CD8-positive, alpha-beta memory T cell (primary cell): ENCODE data around the gene IL36B. TPM values are rescaled to one million over a fixed set of nuclear protein-coding genes. Genes with fewer than 3 reads are reported as not detected.

ENCODE experiments used
- CTCF ChIA-PET: fragments of 350-600 bp; sonication (Branson Sonifier 250); formaldehyde crosslinking; loops from one replicate; lab custom pipeline; 2021; ENCODE audit warnings: antibody characterized with exemption; lab: Charles Lee
- POLR2A ChIA-PET: fragments of 350-600 bp; sonication (Branson Sonifier 250); formaldehyde crosslinking; loops from one replicate; lab custom pipeline; 2021; ENCODE audit warnings: antibody characterized with exemption; lab: Charles Lee
- DNase-seq, 5 donors: peaks; one replicate each; pipeline versions ENCODE4 v3.0.0 to v3.0.0-alpha.2; 2020 to 2022; ENCODE audit warnings: mixed read lengths in 1 of 5
- H3K27ac ChIP-seq: one replicate; pipeline ENCODE4 v1.7.0; 2013; ENCODE audit warnings: low read depth, mild to moderate bottlenecking, low read length, moderate library complexity
- H3K27me3 ChIP-seq: 2 replicates; pipeline ENCODE4 v1.7.0; 2013; ENCODE audit warnings: low read length, mild to moderate bottlenecking; ENCODE audit not compliant: insufficient read depth, poor library complexity, severe bottlenecking
- H3K36me3 ChIP-seq: 2 replicates; pipeline ENCODE4 v1.7.0; 2013; ENCODE audit warnings: mild to moderate bottlenecking, low read length, moderate library complexity; ENCODE audit not compliant: insufficient read depth
- H3K4me1 ChIP-seq: 2 replicates; pipeline ENCODE4 v1.7.0; 2013; ENCODE audit warnings: mild to moderate bottlenecking, low read length, moderate library complexity; ENCODE audit not compliant: insufficient read depth
- H3K4me3 ChIP-seq: 2 replicates; pipeline ENCODE4 v1.7.0; 2013; ENCODE audit warnings: mild to moderate bottlenecking, low read length
- H3K9me3 ChIP-seq: 2 replicates; pipeline ENCODE4 v1.7.0; 2013; ENCODE audit warnings: mild to moderate bottlenecking, low read length
- H3K27ac Mint-ChIP-seq, 8 donors: one replicate each; pipeline ENCODE4 v1.8.0; 2020 to 2021; ENCODE audit warnings: mixed read lengths in 8 of 8, mild to moderate bottlenecking in 6 of 8, inconsistent platforms in 3 of 8, moderate library complexity in 3 of 8
- H3K27me3 Mint-ChIP-seq, 2 donors: one replicate each; pipeline ENCODE4 v1.8.0; 2020 to 2021; ENCODE audit warnings: mixed read lengths in 2 of 2, mild to moderate bottlenecking in 1 of 2, moderate library complexity in 1 of 2
- H3K36me3 Mint-ChIP-seq, 3 donors: one replicate each; pipeline ENCODE4 v1.8.0; 2020 to 2021; ENCODE audit warnings: mixed read lengths in 3 of 3, inconsistent platforms in 1 of 3, mild to moderate bottlenecking in 1 of 3
- H3K4me1 Mint-ChIP-seq, 3 donors: one replicate each; pipeline ENCODE4 v1.8.0; 2020 to 2021; ENCODE audit warnings: mixed read lengths in 3 of 3, inconsistent platforms in 1 of 3, mild to moderate bottlenecking in 1 of 3
- H3K4me3 Mint-ChIP-seq, 7 donors: one replicate each; pipeline ENCODE4 v1.8.0; 2020 to 2021; ENCODE audit warnings: mixed read lengths in 7 of 7, mild to moderate bottlenecking in 6 of 7, moderate library complexity in 4 of 7, inconsistent platforms in 2 of 7
- H3K9me3 Mint-ChIP-seq, 5 donors: one replicate each; pipeline ENCODE4 v1.8.0; 2020 to 2022; ENCODE audit warnings: mixed read lengths in 5 of 5, mild to moderate bottlenecking in 3 of 5, moderate library complexity in 2 of 5, inconsistent platforms in 1 of 5
- polyA plus RNA-seq: library from polyadenylated mRNA; unstranded; fragments of 300-500 nt; fragmentation: Illumina TruSeq; gene quantifications from one replicate; pipeline ENCODE4 v1.2.3, GENCODE V29; 2021
- total RNA-seq, 2 experiments: library from RNA; stranded (reverse); gene quantifications; one replicate each; pipeline ENCODE4 v1.2.3, GENCODE V29; 2021

Gene IL36B
- total and polyA plus RNA-seq, 3 experiments from 2014 or later = not detected

DNA sequence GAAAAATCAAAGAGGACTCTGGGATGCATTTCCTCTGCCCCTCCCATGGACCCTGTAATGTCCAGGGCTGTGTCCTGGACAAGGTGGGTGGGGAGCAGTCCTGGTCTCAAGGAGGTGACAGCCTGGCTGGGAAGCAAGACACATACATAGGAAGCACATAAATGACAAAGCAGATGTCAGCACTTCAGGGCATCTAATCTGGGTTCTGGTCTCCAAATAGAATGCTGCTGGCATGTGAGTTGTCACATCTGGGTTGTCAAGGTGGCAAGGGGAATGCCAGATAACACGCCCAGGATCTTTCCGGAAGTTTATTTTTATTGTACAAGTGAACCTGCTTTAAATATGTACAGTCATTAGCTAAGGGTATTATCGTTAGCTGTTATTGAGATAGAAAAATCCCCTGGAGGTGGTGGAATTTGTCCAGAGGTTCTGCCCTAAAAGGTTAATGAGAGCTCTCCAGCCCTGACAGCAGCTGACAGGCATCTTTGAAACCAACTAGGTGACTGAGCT is 20.7 kb upstream of the IL36B start:
- no peak overlapping the region for H3K27ac ChIP-seq
- Mint-ChIP-seq H3K27ac (peak overlapping the region in 1 of 8 donors; percentile 47), H3K4me1 (peaks cover 4 to 9% (median 9%) of the 10 kb centered on the region in 3 donors), H3K27me3 (peaks cover 0 to 7% of the 10 kb centered on the region in 2 donors), H3K36me3 (no peaks in the 10 kb centered on the region), H3K9me3 (no peaks in the 10 kb centered on the region), H3K4me3 (no peak overlapping the region)
- H3K27me3 ChIP-seq = no peaks in the 10 kb centered on the region
- H3K36me3 ChIP-seq = no peaks in the 10 kb centered on the region
- no peak for DNase-seq
- no peaks in the 10 kb centered on the region for H3K9me3 ChIP-seq
- peaks cover 9% of the 10 kb centered on the region for H3K4me1 ChIP-seq
- ChIA-PET CTCF (interaction anchor here (1.0 kb wide), 1 partner anchor 132 kb away, joined by 3 read pairs; no protein-coding TSS in a partner anchor), POLR2A (no interaction called here)
- no peak overlapping the region for H3K4me3 ChIP-seq

DNA sequence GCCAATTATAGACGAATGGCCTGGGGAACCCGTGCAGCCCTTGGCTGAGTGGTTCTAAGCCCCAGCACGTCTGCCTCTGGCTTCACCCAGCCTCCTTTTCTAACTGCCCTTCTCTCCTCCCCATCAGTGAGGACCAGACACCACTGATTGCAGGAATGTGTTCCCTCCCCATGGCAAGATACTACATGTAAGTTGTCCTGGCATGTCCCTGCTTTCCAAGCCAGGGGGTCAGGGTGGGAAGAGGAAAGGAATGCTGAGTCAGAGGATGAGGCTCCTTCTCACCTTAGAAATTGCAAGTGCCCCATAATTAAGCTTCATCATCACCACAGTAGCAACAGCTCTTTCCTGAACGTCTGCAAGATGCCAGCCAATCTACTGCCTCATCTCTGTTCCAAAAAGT is 19.9 kb upstream of the IL36B start:
- H3K4me3 Mint-ChIP-seq = no peak overlapping the region
- Histone ChIP-seq H3K36me3 (no peaks in the 10 kb centered on the region), H3K27me3 (no peaks in the 10 kb centered on the region), H3K4me1 (peaks cover 9% of the 10 kb centered on the region), H3K9me3 (no peaks in the 10 kb centered on the region), H3K27ac (no peak overlapping the region), H3K4me3 (no peak overlapping the region)
- peaks cover 4 to 9% (median 9%) of the 10 kb centered on the region in 3 donors for H3K4me1 Mint-ChIP-seq
- DNase-seq = no peak
- H3K9me3 Mint-ChIP-seq = no peaks in the 10 kb centered on the region
- peaks cover 0 to 5% (median 0%) of the 10 kb centered on the region in 3 donors for H3K36me3 Mint-ChIP-seq
- POLR2A ChIA-PET = no interaction called here
- CTCF ChIA-PET = interaction anchor here (1.0 kb wide), 1 partner anchor 131 kb away, joined by 3 read pairs; no protein-coding TSS in a partner anchor
- H3K27me3 Mint-ChIP-seq = peaks cover 0 to 7% of the 10 kb centered on the region in 2 donors
- H3K27ac Mint-ChIP-seq = no peak overlapping the region

DNA sequence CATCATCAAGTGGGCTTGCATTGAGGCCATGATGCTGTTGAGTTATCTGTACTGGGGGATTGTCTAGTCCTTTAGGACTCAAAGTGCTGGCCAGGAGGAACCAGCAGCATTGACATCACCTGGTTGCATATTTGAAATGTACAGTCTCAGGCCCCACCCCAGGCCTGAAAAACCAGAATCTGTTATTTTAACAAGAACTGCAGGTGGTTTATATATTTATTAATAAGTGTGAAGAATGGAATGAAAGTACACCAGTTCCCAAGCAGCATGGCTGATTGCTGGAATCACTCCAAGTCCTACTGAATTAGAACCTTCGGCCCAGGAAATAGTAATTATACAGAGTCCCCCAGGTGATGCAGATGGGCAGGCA is 17.9 kb upstream of the IL36B start:
- H3K4me3 ChIP-seq = no peak overlapping the region
- H3K27ac ChIP-seq = no peak overlapping the region
- H3K9me3 Mint-ChIP-seq = no peaks in the 10 kb centered on the region
- H3K36me3 ChIP-seq = no peaks in the 10 kb centered on the region
- H3K27me3 Mint-ChIP-seq = peaks cover 3% of the 10 kb centered on the region in 2 donors
- peaks cover 0 to 5% (median 0%) of the 10 kb centered on the region in 3 donors for H3K36me3 Mint-ChIP-seq
- DNase-seq = no peak
- H3K4me1 ChIP-seq = peaks cover 9% of the 10 kb centered on the region
- no peak overlapping the region for H3K27ac Mint-ChIP-seq
- H3K27me3 ChIP-seq = no peaks in the 10 kb centered on the region
- peaks cover 4 to 9% (median 9%) of the 10 kb centered on the region in 3 donors for H3K4me1 Mint-ChIP-seq
- no peak overlapping the region for H3K4me3 Mint-ChIP-seq
- ChIA-PET POLR2A (no interaction called here), CTCF (interaction anchor here (1.1 kb wide), 1 partner anchor 9 kb away, joined by 3 read pairs; no protein-coding TSS in a partner anchor)
- no peaks in the 10 kb centered on the region for H3K9me3 ChIP-seq

DNA sequence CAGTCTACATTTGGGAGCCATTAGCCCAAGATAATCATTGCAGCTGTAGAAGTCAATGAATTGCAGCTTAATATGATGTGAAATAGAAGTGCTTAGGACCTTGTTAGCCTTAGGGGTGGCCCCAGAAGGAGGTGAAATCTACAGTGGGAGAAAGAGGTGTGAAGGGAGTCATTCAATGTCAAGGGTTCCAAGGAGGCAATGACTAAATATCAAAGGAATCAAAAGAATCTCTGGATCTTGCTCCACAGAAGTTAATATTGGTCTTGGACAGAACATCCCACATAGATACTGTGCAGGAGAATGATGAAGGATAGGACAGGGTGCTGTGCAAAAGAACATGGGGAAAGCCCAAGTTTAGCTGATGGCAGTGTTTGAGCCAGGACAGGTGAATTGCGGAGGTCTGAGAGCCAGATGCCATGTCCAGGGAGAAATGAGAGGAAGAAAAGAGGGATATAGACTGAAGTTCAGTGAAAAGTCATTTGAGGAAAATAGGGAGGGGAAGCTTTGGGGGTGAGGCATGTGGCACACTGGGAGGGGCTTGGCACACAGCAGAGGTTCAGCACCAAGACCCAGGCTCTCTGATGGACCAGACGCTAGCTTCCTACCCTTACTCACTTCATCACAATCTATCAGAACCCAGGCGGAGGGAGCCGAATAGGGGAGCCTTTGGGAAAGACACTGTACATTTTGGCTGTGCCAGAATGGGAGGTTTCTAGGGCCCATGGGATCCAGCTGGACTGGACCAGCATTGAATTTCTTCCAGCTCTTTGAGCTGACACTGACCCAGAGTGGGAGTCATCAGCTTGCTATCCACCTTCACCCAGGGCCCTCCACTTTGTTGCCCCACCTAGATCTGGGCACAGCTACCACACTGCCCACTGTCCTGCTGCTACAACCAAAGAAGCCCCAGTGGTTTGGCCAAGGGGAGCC is 17.3 kb upstream of the IL36B start:
- DNase-seq = no peak
- ChIA-PET POLR2A (no interaction called here), CTCF (interaction anchor here (1.1 kb wide), 1 partner anchor 10 kb away, joined by 3 read pairs; no protein-coding TSS in a partner anchor)
- no peak overlapping the region for H3K4me3 Mint-ChIP-seq
- H3K4me1 Mint-ChIP-seq = peaks cover 2 to 4% (median 3%) of the 10 kb centered on the region in 3 donors
- H3K27me3 ChIP-seq = no peaks in the 10 kb centered on the region
- no peak overlapping the region for H3K27ac ChIP-seq
- no peaks in the 10 kb centered on the region for H3K36me3 ChIP-seq
- H3K4me3 ChIP-seq = no peak overlapping the region
- peaks cover 0 to 5% (median 0%) of the 10 kb centered on the region in 3 donors for H3K36me3 Mint-ChIP-seq
- H3K4me1 ChIP-seq = peaks cover 7% of the 10 kb centered on the region
- no peak overlapping the region for H3K27ac Mint-ChIP-seq
- H3K9me3 Mint-ChIP-seq = no peaks in the 10 kb centered on the region
- peaks cover 3 to 6% of the 10 kb centered on the region in 2 donors for H3K27me3 Mint-ChIP-seq
- no peaks in the 10 kb centered on the region for H3K9me3 ChIP-seq

DNA sequence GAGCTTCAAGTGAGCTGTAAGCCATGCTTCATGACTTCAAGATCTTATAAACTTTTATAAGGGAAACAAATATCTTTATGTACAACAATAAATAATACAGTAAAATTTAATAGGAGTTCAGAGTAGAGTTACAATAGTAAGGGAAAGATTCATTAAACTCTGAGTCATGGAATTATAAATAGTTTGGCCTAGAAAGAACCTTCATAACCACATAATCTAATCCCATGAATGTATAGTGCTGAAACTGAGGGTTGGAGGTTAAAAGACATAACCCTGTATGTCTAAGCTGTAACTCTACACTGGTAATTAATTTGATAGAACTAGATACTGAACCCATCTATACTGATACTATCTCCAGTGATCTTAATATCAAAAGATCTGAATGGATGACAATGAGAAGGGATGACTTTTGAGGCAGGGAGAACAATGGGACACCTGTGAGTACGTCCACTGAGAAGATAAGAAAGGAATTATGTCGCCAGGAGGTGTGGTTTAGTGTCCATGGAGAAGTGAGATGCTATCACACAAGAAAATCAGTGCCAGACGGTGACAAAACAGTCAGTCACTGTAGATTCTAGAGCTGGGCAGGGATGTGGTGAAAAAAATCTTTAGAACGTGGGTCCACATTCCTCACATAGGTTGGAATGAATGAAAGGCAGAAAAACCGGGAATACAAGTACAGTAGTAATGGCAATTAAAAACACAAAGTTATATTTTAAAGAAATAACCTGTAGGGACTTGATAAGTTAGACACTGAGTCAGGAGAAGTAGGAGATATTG is 16.2 kb upstream of the IL36B start:
- Histone ChIP-seq H3K27me3 (no peaks in the 10 kb centered on the region), H3K36me3 (no peaks in the 10 kb centered on the region), H3K4me1 (no peaks in the 10 kb centered on the region), H3K4me3 (no peak overlapping the region), H3K9me3 (no peaks in the 10 kb centered on the region), H3K27ac (no peak overlapping the region)
- Mint-ChIP-seq H3K9me3 (no peaks in the 10 kb centered on the region), H3K36me3 (peaks cover 0 to 5% (median 0%) of the 10 kb centered on the region in 3 donors), H3K4me1 (no peaks in the 10 kb centered on the region), H3K27ac (no peak overlapping the region), H3K4me3 (no peak overlapping the region), H3K27me3 (peaks cover 3 to 6% of the 10 kb centered on the region in 2 donors)
- DNase-seq = no peak
- POLR2A ChIA-PET = no interaction called here
- CTCF ChIA-PET = no interaction called here

DNA sequence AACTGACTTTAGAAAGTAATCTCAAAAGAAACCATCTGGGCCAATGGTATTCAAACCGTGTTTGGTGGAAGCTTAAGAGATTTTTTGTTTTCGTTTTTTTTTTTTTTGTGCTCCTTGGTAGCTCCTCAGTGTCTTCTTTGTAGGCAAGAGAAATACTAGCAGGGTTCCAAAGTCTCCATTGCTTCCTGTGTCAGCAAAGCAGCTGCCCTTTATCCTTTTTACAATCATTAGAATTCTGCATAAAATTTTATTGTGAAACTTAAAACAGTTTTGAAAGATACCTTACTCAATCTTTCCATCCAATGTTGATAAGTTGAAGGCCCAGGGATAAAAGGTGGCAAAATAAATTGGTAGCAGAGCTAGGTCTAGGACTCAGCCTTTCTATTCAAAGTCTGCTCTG is 15.6 kb upstream of the IL36B start:
- ChIA-PET POLR2A (no interaction called here), CTCF (no interaction called here)
- Histone ChIP-seq H3K9me3 (no peaks in the 10 kb centered on the region), H3K27ac (no peak overlapping the region), H3K4me1 (no peaks in the 10 kb centered on the region), H3K27me3 (no peaks in the 10 kb centered on the region), H3K4me3 (no peak overlapping the region), H3K36me3 (no peaks in the 10 kb centered on the region)
- Mint-ChIP-seq H3K36me3 (peaks cover 0 to 5% (median 0%) of the 10 kb centered on the region in 3 donors), H3K9me3 (no peaks in the 10 kb centered on the region), H3K27ac (no peak overlapping the region), H3K4me1 (no peaks in the 10 kb centered on the region), H3K27me3 (peaks cover 2 to 9% of the 10 kb centered on the region in 2 donors), H3K4me3 (no peak overlapping the region)
- DNase-seq = no peak

DNA sequence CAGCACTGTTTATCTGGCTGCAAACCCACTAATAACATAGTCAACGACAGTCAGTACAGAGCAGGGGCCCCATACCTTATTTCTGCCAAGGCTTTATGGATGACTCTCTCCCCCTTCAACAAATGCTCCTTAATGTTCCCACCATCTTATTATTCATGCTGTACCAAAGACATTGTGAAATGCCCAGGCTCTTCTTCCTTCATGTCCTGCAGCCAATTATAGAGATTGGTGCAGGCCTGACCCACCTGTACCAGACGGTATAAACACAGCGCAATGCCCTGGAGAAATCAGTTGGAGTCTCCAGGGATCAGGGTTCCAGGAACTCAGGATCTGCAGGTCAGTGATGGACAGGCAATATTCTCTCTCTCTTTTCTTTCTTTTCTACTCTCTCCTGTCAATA is 15.0 kb upstream of the IL36B start, which contains the start of gene IL1F10:
IL1F10 (plus strand) TSS at position 290 of the 400 bp plus-strand sequence. CDS start 4,769 bp downstream, outside the sequence.
- Histone ChIP-seq H3K4me3 (no peak within 1 kb of the TSS), H3K27me3 (no peaks in the 10 kb centered on the region), H3K9me3 (no peaks in the 10 kb centered on the region), H3K27ac (no peak within 1 kb of the TSS), H3K36me3 (no peaks in the 10 kb centered on the region), H3K4me1 (no peaks in the 10 kb centered on the region)
- H3K9me3 Mint-ChIP-seq = no peaks in the 10 kb centered on the region
- H3K27me3 Mint-ChIP-seq = peaks cover 0 to 12% of the 10 kb centered on the region in 2 donors
- ChIA-PET CTCF (no interaction called here), POLR2A (no interaction called here)
- peak within 1 kb of the TSS in 1 of 7 donors; percentile 20 for H3K4me3 Mint-ChIP-seq
- no peaks in the 10 kb centered on the region for H3K4me1 Mint-ChIP-seq
- DNase-seq = no peak
- peak within 1 kb of the TSS in 1 of 8 donors; percentile 86 for H3K27ac Mint-ChIP-seq
- H3K36me3 Mint-ChIP-seq = peaks cover 0 to 5% (median 0%) of the 10 kb centered on the region in 3 donors
